Measurements from ENCODE around the gene BANP. TPM values are rescaled to one million over a fixed set of nuclear protein-coding genes. Genes with fewer than 3 reads are reported as not detected.
"Not testable (repeated sequence)": the region's sequence is repeated elsewhere in the genome, so short reads cannot be mapped to it uniquely, and the experiment has no call there.

The BANP gene
- total RNA-seq, 1 experiment from 2014 or later: 37.2 TPM

GRCh38 chr16:88026964-88027938 lies 76.0 kb downstream of the BANP start:
- Histone ChIP-seq H4K20me1 (ENCODE audit: insufficient read depth) (no peaks in the 10 kb centered on the region), H3K27ac (ENCODE audit: low read depth, low read length) (no peak overlapping the region), H3K4me3 (replicated peaks in 1 of 2; ENCODE audit: low read depth in 1 of 2, low read length in 2 of 2) (no peak overlapping the region), H3K9me2 (ENCODE audit: insufficient read depth) (no peaks in the 10 kb centered on the region), H3K79me2 (ENCODE audit: insufficient read depth, low read length) (no peaks in the 10 kb centered on the region), H3K36me3 (ENCODE audit: control insufficient read depth in 1 of 2, insufficient read depth in 2 of 2, low read length in 2 of 2) (peaks cover 0 to 3% of the 10 kb centered on the region in 2 experiments; a peak in 1 of 4 replicates), H3K9me3 (ENCODE audit: control insufficient read depth in 1 of 2, insufficient read depth in 1 of 2, low read depth in 1 of 2, low read length in 2 of 2) (no peaks in the 10 kb centered on the region), H3K27me3 (ENCODE audit: insufficient read depth, low read length) (no peaks in the 10 kb centered on the region), H3K9ac (ENCODE audit: low read length) (no peak overlapping the region), H3K4me2 (ENCODE audit: low read length) (no peak overlapping the region), H3K4me1 (ENCODE audit: control insufficient read depth in 1 of 2, insufficient read depth in 2 of 2, low read length in 2 of 2) (peaks cover 6 to 24% of the 10 kb centered on the region in 2 experiments; a peak in 3 of 4 replicates), H2AFZ (ENCODE audit: low read depth, low read length, poor library complexity, severe bottlenecking) (no peak overlapping the region)
- ATAC-seq: no peak
- CTCF ChIA-PET: no interaction called here
- DNase-seq (ENCODE audit: low read depth, low spot score): no peak
- RAD21 ChIA-PET (ENCODE audit: low non-redundant PET in 1 of 2, low total read pairs in 2 of 2, uncharacterized antibody in 2 of 2, unreplicated experiment in 2 of 2): no interaction called here
- TF ChIP-seq CTCF (IDR thresholded peaks at IDR 0.05 in 2 of 3, conservative IDR thresholded peaks at IDR 0.05 in 1 of 3; ENCODE audit: borderline replicate concordance in 1 of 3, insufficient read depth in 1 of 3, low read depth in 2 of 3, low read length in 2 of 3) (no peak), TCF7L2 (IDR thresholded peaks at IDR 0.05; ENCODE audit: borderline replicate concordance, extremely low read depth, insufficient read depth, insufficient read length) (no peak), REST (IDR thresholded peaks at IDR 0.05; ENCODE audit: low read depth) (no peak), SRF (IDR thresholded peaks at IDR 0.05; ENCODE audit: low read depth) (no peak), CBX3 (IDR thresholded peaks at IDR 0.05; ENCODE audit: low read depth) (no peak), ELF1 (IDR thresholded peaks at IDR 0.05; ENCODE audit: borderline replicate concordance, low read depth) (no peak), CEBPB (IDR thresholded peaks at IDR 0.05; ENCODE audit: low read depth) (no peak)
- BruUV-seq (replicated peaks): no TSS peak
- intact Hi-C loops (cut with micrococcal nuclease): no loop called here
- POLR2A ChIA-PET: no interaction called here

- not testable (repeated sequence) for H3K27me3 ChIP-seq (ENCODE audit: insufficient read depth, low read length); BruUV-seq (replicated peaks)
Observed at GRCh38 chr16:88028177-88028930, 77.1 kb downstream of the BANP start.

More at GRCh38 chr16:88028177-88028930, 77.1 kb downstream of the BANP start:
- H3K4me2 ChIP-seq (ENCODE audit: low read length); H4K20me1 ChIP-seq (ENCODE audit: insufficient read depth); CTCF ChIA-PET; intact Hi-C loops (cut with micrococcal nuclease); H3K4me3 ChIP-seq (replicated peaks in 1 of 2; ENCODE audit: low read depth in 1 of 2, low read length in 2 of 2); H3K9me3 ChIP-seq (ENCODE audit: control insufficient read depth in 1 of 2, insufficient read depth in 1 of 2, low read depth in 1 of 2, low read length in 2 of 2); RAD21 ChIA-PET (ENCODE audit: low non-redundant PET in 1 of 2, low total read pairs in 2 of 2, uncharacterized antibody in 2 of 2, unreplicated experiment in 2 of 2); H3K9me2 ChIP-seq (ENCODE audit: insufficient read depth); ATAC-seq; DNase-seq (ENCODE audit: low read depth, low spot score); H2AFZ ChIP-seq (ENCODE audit: low read depth, low read length, poor library complexity, severe bottlenecking); H3K9ac ChIP-seq (ENCODE audit: low read length); H3K27ac ChIP-seq (ENCODE audit: low read depth, low read length); POLR2A ChIA-PET; H3K79me2 ChIP-seq (ENCODE audit: insufficient read depth, low read length); H3K36me3 ChIP-seq (ENCODE audit: control insufficient read depth in 1 of 2, insufficient read depth in 2 of 2, low read length in 2 of 2): not testable (repeated sequence)
- peaks cover 6 to 24% of the 10 kb centered on the region in 2 experiments; a peak in 3 of 4 replicates for H3K4me1 ChIP-seq (ENCODE audit: control insufficient read depth in 1 of 2, insufficient read depth in 2 of 2, low read length in 2 of 2)

All from HCT116 (cell line).